ENCODE measurements around the gene RYR2.

GRCh38 chr1:237565236-237565635 is 523.3 kb downstream of the RYR2 start:
- TF ChIP-seq GATA2 (IDR thresholded peaks at IDR 0.05; ENCODE audit: low read depth, low read length): no peak
- no peak for TF ChIP-seq GATA3 (IDR thresholded peaks at IDR 0.05; ENCODE audit: low read depth, low read length)

All from SH-SY5Y (cell line).